DND-41 (cell line): ENCODE data around the gene PIEZO2.

Experiments
- EZH2 ChIP-seq: IDR thresholded peaks from 3 replicates; pipeline ENCODE4 v1.6.1; 2012; ENCODE audit warnings: borderline replicate concordance, low read depth, mild to moderate bottlenecking, moderate library complexity, low read length, inconsistent platforms; ENCODE audit not compliant: severe bottlenecking
- TF ChIP-seq, protein P1 (sequence below): IDR thresholded peaks from 2 replicates; pipeline ENCODE4 v1.5.1; 2012; ENCODE audit warnings: borderline replicate concordance, low read length, moderate library complexity, mild to moderate bottlenecking; ENCODE audit not compliant: poor library complexity, severe bottlenecking; ENCODE audit errors: extremely low read depth

GRCh38 chr18:11074889-11075288 is 74.5 kb downstream of the PIEZO2 start:
- TF ChIP-seq, protein P1, sequence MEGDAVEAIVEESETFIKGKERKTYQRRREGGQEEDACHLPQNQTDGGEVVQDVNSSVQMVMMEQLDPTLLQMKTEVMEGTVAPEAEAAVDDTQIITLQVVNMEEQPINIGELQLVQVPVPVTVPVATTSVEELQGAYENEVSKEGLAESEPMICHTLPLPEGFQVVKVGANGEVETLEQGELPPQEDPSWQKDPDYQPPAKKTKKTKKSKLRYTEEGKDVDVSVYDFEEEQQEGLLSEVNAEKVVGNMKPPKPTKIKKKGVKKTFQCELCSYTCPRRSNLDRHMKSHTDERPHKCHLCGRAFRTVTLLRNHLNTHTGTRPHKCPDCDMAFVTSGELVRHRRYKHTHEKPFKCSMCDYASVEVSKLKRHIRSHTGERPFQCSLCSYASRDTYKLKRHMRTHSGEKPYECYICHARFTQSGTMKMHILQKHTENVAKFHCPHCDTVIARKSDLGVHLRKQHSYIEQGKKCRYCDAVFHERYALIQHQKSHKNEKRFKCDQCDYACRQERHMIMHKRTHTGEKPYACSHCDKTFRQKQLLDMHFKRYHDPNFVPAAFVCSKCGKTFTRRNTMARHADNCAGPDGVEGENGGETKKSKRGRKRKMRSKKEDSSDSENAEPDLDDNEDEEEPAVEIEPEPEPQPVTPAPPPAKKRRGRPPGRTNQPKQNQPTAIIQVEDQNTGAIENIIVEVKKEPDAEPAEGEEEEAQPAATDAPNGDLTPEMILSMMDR, result no peak
- no peak for TF ChIP-seq EZH2
